PC-9 (cell line): ENCODE measurements around the gene FAT1.

ENCODE experiments used
- EZH2 ChIP-seq: fragments of 200-600 bp; sonication (generic); IDR thresholded peaks from 2 replicates; pipeline ENCODE4 v1.8.0; 2017; ENCODE audit warnings: antibody characterized with exemption, low read depth
- TF ChIP-seq, protein P1 (sequence below): fragments of 200-600 bp; sonication (generic); conservative IDR thresholded peaks from 2 replicates; pipeline ENCODE4 v1.6.1; 2017; ENCODE audit warnings: mixed run types, antibody characterized with exemption, mild to moderate bottlenecking, moderate library complexity

DNA sequence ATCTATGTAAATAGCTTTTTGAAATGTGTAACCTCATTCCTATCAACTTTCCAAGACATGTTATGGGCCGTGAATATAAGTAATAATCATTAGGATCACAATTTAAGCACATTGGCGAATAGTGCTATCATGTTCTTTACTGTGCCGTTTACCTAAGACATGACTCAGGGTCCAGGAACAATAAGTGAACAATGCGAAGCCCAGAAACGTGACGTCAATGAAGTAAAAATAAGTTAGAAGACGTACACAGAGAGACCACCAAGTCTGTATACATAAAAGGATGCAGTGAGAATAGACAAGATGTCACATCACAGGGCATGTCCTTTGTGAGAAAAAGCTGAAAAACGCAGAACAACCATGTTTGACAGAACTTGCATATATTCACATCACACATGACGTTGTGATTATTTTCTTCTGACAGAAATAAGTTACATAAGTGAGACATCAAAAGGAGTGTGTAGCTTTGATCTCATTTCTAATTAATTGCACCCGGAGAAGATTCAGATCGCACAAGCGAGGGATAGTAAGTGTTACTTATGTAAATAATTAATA is 49.4 kb upstream of the FAT1 start:
- TF ChIP-seq, protein P1, sequence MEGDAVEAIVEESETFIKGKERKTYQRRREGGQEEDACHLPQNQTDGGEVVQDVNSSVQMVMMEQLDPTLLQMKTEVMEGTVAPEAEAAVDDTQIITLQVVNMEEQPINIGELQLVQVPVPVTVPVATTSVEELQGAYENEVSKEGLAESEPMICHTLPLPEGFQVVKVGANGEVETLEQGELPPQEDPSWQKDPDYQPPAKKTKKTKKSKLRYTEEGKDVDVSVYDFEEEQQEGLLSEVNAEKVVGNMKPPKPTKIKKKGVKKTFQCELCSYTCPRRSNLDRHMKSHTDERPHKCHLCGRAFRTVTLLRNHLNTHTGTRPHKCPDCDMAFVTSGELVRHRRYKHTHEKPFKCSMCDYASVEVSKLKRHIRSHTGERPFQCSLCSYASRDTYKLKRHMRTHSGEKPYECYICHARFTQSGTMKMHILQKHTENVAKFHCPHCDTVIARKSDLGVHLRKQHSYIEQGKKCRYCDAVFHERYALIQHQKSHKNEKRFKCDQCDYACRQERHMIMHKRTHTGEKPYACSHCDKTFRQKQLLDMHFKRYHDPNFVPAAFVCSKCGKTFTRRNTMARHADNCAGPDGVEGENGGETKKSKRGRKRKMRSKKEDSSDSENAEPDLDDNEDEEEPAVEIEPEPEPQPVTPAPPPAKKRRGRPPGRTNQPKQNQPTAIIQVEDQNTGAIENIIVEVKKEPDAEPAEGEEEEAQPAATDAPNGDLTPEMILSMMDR: no peak
- no peak for TF ChIP-seq EZH2
